OCI-LY7 (cell line): ENCODE results near the gene IRF8. TPM values are rescaled to one million over a fixed set of nuclear protein-coding genes. Genes with fewer than 3 reads are reported as not detected.

Experiments
- BruUV-seq: library from RNA; stranded (reverse); fragments of 400-500 nt; replicated peaks from 2 replicates; lab custom pipeline; 2021; lab: Mats Ljungman, UMichigan
- CTCF ChIA-PET: fragments of 300-600 bp; sonication (Branson Sonifier 250); formaldehyde crosslinking; loops from one replicate; lab custom pipeline; 2022; ENCODE audit warnings: antibody characterized with exemption; ENCODE audit not compliant: unreplicated experiment; lab: Charles Lee
- POLR2A ChIA-PET: fragments of 300-600 bp; sonication (Branson Sonifier 250); formaldehyde crosslinking; loops from one replicate; lab custom pipeline; 2022; ENCODE audit warnings: antibody characterized with exemption; lab: Charles Lee
- DNase-seq: peaks from one replicate; pipeline ENCODE4 v3.0.0-alpha.2; 2015; ENCODE audit warnings: low spot score
- H2AFZ ChIP-seq: fragments of 200-600 bp; sonication (generic), shearing (Covaris generic); 2 replicates; pipeline ENCODE4 v1.6.1; 2014; ENCODE audit warnings: mild to moderate bottlenecking, antibody characterized with exemption, low read length, moderate library complexity
- H3K27ac ChIP-seq: fragments of 200-600 bp; sonication (generic); 2 replicates; pipeline ENCODE4 v1.5.1; 2014; ENCODE audit warnings: mixed run types, low read depth, mild to moderate bottlenecking, moderate library complexity, low read length, inconsistent platforms; ENCODE audit not compliant: poor library complexity, severe bottlenecking
- H3K36me3 ChIP-seq: fragments of 200-600 bp; sonication (generic); 2 replicates; pipeline ENCODE4 v1.6.1; 2014; ENCODE audit warnings: mild to moderate bottlenecking, antibody characterized with exemption, low read length, moderate library complexity, mixed read lengths; ENCODE audit not compliant: insufficient read depth
- H3K4me1 ChIP-seq: fragments of 200-600 bp; sonication (generic); 2 replicates; pipeline ENCODE4 v1.5.1; 2014; ENCODE audit warnings: mild to moderate bottlenecking, low read length; ENCODE audit not compliant: insufficient read depth, poor library complexity, severe bottlenecking
- H3K4me2 ChIP-seq: fragments of 200-600 bp; sonication (generic); 2 replicates; pipeline ENCODE4 v1.6.1; 2014; ENCODE audit warnings: mild to moderate bottlenecking, low read length
- H3K4me3 ChIP-seq: fragments of 200-600 bp; sonication (generic); 2 replicates; pipeline ENCODE4 v1.5.1; 2014; ENCODE audit warnings: mild to moderate bottlenecking, low read depth, low read length; ENCODE audit not compliant: poor library complexity, severe bottlenecking
- H3K79me2 ChIP-seq: fragments of 200-600 bp; sonication (generic); 2 replicates; pipeline ENCODE4 v1.6.1; 2016; ENCODE audit warnings: low read depth, mild to moderate bottlenecking, low read length, moderate library complexity, mixed read lengths; ENCODE audit not compliant: insufficient read depth
- H3K9me2 ChIP-seq: fragments of 200-600 bp; sonication (generic); 2 replicates; pipeline ENCODE4 v1.6.1; 2016; ENCODE audit warnings: mild to moderate bottlenecking, low read length, mixed read lengths; ENCODE audit not compliant: insufficient read depth
- H3K9me3 ChIP-seq: fragments of 200-600 bp; sonication (generic); 2 replicates; pipeline ENCODE4 v1.6.1; 2014; ENCODE audit warnings: mild to moderate bottlenecking, mixed run types, low read length, mixed read lengths
- H4K20me1 ChIP-seq: fragments of 200-600 bp; sonication (generic); 2 replicates; pipeline ENCODE4 v1.6.1; 2014; ENCODE audit warnings: mild to moderate bottlenecking, antibody characterized with exemption, low read length, moderate library complexity, mixed read lengths; ENCODE audit not compliant: insufficient read depth
- CTCF ChIP-seq: fragments of 200-600 bp; sonication (generic); conservative IDR thresholded peaks from 2 replicates; pipeline ENCODE4 v1.5.1; 2014; ENCODE audit warnings: mild to moderate bottlenecking, antibody characterized with exemption, low read length, moderate library complexity, mixed read lengths
- EZH2phosphoT487 ChIP-seq: fragments of 200-600 bp; sonication (generic); IDR thresholded peaks from 2 replicates; pipeline ENCODE4 v1.6.1; 2018; ENCODE audit warnings: low read depth, borderline replicate concordance, mild to moderate bottlenecking, mixed run types, antibody characterized with exemption, low read length, moderate library complexity, mixed read lengths
- intact Hi-C: fragments of 100-400 bp; cut with micrococcal nuclease; formaldehyde crosslinking; loops from one replicate; pipeline ENCODE4 v1.10.0; 2022; ENCODE audit not compliant: unreplicated experiment
- total RNA-seq, 2 experiments: library from RNA; depleted of rRNA in 1 of 2; stranded (reverse); fragments of >200 nt in 1 of 2; shearing (Covaris generic) in 1 of 2; gene quantifications; 2 replicates each; pipeline ENCODE4 v1.2.3, GENCODE V29; 2014 to 2022

IRF8 gene
- total RNA-seq, 2 experiments from 2014 or later = 181 to 224 TPM

GRCh38 chr16:85918436-85918835 is 19.5 kb downstream of the IRF8 start:
- no TSS peak for BruUV-seq
- H3K4me3 ChIP-seq = no peak overlapping the region
- TF ChIP-seq EZH2phosphoT487 (no peak), CTCF (no peak)
- peaks cover 12% of the 10 kb centered on the region; the same call in 1 of the 2 replicates for H3K79me2 ChIP-seq
- H3K9me3 ChIP-seq = no peaks in the 10 kb centered on the region
- CTCF ChIA-PET = no interaction called here
- peaks cover 30% of the 10 kb centered on the region for H3K4me1 ChIP-seq
- no peak overlapping the region for H2AFZ ChIP-seq
- no peaks in the 10 kb centered on the region for H4K20me1 ChIP-seq
- H3K9me2 ChIP-seq = no peaks in the 10 kb centered on the region
- no peak overlapping the region for H3K27ac ChIP-seq
- peaks cover 100% of the 10 kb centered on the region for H3K36me3 ChIP-seq
- DNase-seq = no peak
- POLR2A ChIA-PET = no interaction called here
- intact Hi-C loops = no loop called here
- H3K4me2 ChIP-seq = no peak overlapping the region

- intact Hi-C loops = no loop called here
- peaks cover 8% of the 10 kb centered on the region; the same call in 1 of the 2 replicates for H3K79me2 ChIP-seq
- no peaks in the 10 kb centered on the region for H4K20me1 ChIP-seq
These were observed 20.6 kb downstream of the IRF8 start for GRCh38 chr16:85919271-85920267.

More at GRCh38 chr16:85919271-85920267, 20.6 kb downstream of the IRF8 start:
- H3K27ac ChIP-seq = no peak overlapping the region
- H3K36me3 ChIP-seq = peaks cover 88% of the 10 kb centered on the region
- no TSS peak for BruUV-seq
- ChIA-PET POLR2A (interaction anchor here (0.6 to 1.6 kb wide), 2 partner anchors 10 to 15 kb away, joined by 3 to 6 read pairs; no protein-coding TSS in a partner anchor), CTCF (no interaction called here)
- no peak overlapping the region for H3K4me2 ChIP-seq
- TF ChIP-seq EZH2phosphoT487 (no peak), CTCF (no peak)
- H3K9me2 ChIP-seq = no peaks in the 10 kb centered on the region
- no peak for DNase-seq
- H3K9me3 ChIP-seq = no peaks in the 10 kb centered on the region
- H3K4me1 ChIP-seq = peaks cover 23% of the 10 kb centered on the region
- H2AFZ ChIP-seq = no peak overlapping the region
- H3K4me3 ChIP-seq = no peak overlapping the region
